Inflammatory macrophage treated with lipopolysaccharide for 1 hour (primary cell): ENCODE measurements around the gene ATP2B2.
"Not testable (repeated sequence)": the region's sequence is repeated elsewhere in the genome, so short reads cannot be mapped to it uniquely, and the experiment has no call there.

Experiments used
- DNase-seq, 2 donors: peaks; one replicate each; pipeline ENCODE4 v3.0.0-alpha.2; 2020 to 2022

ATP2B2 gene

DNA sequence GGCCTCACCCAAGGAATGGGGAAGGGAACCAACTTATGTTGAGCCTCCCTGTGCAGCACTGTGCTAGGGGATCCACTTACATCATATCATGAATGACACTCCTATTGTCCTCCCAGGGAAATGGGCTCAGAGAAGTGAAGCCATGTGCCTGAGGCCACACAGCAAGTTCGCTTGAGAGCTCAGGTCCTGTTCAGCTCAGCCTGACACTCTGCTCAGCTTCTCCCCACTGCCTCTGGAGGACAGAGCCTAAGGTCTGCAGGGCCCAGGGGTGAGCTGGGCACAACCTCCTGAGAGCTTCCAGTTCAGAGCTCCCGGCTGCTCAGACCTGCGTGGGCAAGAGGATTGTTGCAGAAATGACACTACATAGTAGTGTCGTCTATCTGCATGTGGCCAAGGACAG is 108.5 kb downstream of the ATP2B2 start:
- no peak for DNase-seq

GRCh38 chr3:10396083-10396482 is 109.3 kb downstream of the ATP2B2 start:
- DNase-seq = no peak

DNA sequence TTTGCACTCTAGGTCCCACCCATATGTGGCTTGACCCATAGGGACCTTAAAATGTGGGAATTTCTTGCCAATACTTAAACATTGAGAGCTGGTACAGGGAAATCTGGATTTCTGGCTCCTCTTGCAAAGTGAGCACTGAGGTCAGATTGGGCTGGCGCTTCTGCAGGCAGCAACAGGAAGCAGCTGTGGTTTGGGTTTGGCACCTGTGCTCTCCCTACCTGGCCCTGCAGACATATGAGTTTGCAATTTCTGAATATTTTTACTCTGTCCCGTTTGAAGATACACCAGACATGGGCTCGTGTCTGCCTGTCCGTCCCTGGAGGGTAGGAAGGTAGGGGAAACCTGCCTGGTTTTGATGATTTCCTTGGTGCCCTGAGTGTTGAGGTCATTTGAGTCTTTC is 109.7 kb downstream of the ATP2B2 start:
- DNase-seq = no peak

DNA sequence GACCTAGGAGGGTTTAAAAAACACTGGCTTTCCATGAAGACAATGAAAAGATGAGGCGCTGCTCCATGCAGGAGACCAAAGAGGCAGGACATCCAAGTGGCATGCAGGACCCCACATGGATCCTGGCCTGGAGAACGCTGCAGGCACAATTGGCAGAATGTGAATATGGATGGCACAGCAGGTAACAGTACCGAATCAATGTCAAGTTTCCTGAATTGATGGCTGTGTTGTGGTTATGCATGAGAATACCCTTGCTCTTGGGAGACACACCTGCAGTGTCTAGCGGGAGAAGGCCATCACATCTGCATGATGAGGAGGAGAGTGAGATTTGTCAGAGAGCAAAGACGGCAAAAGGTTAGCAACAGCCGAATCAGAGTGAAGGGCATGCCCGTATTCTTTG is 110.2 kb downstream of the ATP2B2 start:
- DNase-seq = no peak

- DNase-seq = no peak
Measured at GRCh38 chr3:10394491-10395025, 110.8 kb downstream of the ATP2B2 start.

DNA sequence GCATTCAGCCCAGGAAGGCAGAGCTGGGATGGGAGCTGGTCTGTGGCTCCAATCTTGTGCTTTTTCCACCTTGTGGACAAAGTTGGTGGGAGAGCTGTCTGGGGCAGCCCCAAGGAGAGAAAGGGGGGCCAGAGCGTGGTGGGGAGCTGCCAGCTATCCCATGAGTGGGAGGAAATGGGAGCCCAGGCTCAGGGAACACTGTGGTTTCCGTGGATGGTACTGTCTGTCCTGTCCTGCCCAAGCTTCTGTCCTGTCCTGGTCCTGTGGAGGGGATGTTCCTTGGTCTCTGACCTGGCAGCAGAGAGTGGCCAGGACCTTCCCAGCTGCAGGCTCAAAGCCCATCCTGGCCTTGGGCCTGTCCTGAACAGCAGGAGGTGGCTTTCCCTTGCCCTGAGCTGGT is 111.9 kb downstream of the ATP2B2 start:
- no peak for DNase-seq

DNA sequence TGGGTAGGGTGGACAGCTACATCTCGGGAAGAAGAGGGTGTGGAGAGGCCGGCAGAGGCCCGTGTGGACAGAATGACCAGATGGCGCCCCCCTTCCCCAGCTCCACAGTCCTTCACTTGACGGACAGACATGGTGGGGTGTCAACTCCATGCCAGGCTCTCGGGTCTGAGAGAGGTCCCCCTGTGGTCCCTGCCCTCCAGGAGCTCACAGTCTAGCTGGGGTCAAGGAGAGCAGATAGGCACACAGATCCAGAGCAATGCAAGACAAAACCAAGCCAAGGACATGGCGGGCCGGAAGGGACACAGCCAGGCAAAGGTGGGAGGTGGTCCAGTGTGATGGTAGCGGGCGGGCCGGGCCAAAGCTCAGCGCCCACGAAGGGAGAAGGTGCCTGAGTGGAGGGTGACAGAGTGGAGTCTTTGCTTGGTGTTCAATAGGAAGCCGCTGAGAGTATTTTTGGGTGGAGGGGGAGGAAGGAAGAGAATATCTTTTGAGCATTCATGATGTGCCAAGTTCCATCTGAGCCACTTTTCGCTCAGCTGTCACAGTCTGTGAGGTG is 112.4 kb downstream of the ATP2B2 start:
- no peak for DNase-seq

DNA sequence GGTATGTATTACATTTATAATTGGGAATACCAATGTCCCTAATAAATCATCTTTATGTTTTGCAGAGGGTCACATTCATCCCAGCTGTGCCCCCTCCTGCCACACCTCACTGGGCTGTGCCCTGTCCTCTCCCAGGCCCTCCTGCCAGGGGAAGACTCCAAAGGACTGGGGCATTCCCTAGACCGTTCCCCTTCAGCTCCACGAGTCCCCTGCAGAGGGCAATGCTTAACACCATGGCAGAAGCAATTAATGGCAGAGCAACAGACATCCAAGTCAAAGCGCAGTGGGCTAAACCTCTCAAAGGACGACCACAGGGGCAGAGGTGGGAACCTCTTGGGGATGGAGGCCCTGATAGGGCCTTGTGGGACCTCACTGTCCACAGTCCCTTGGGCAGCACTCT is 113.1 kb downstream of the ATP2B2 start:
- DNase-seq = no peak

DNA sequence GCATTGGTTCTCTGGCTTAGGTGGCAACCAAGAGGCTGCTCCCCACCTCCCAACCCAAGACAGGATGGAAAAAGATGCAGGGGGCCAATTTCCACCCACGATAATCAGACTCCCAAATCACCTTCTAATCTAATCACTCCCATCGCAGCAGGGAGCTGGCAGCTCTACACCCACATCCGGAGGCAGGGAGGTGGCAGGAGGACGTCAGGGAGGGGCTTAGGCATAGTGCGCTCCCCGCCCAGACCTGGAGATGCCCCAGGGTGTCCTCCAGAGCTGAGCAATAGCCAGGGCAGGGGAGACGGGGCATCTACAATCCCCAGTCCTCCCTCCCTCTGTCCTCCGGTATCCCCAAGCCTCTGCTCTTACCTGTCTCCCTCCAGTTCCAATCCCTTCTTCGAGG is 114.0 kb downstream of the ATP2B2 start:
- no peak for DNase-seq

DNA sequence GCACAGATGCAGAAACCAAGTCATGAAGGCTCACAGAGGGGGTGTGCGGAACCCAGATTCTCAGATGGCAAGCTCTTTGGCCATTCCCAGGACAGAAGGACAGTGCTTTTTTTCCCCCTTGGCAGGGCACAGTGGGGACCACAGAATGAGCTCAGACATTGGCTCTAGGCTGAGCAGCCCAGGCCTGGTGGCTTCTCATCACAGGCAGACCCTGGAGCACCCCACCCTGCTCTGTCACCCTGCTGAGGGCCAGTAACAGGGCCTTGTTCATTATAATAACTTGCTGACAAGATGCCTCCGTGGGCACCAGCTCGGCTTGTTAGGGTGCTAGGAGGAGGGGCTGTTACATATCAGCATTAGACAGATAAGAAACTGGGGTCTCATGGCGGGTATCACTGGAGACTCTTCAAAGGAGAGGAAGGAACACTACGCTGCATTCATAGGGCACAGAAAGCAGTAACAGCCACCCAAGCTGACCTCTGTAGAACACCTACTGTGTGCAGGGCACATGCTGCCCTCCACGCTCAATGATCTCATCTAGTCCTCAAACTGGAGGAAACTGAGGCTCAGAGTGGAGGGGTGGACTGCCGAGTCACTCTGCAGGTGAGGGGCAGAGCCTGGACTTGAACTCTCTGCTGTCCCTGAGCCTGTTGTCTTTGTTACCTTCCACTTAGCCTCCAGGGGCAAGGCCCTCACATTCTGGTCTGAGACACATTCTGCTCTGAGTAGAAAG is 114.6 kb downstream of the ATP2B2 start:
- no peak for DNase-seq

DNA sequence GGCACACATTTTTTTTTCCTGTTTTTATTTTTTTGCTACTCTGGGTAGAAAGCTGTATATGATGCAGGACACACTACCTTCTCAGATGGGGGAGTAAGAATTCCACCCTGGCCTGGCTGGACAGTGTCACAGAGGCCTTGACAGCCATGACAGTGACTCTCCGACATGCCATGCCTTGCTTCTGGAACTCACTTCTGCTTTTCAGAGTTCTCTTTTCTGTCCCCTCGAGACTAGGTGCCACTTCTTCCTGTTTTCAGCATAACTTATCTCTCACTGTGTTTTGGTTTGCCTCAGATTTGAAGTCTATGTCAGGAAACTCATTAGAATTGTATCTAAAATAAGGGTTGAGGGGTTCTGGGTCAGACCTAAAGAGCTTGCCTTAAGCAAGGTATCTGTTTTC is 115.4 kb downstream of the ATP2B2 start:
- DNase-seq = peak; percentile 66 to 69

DNA sequence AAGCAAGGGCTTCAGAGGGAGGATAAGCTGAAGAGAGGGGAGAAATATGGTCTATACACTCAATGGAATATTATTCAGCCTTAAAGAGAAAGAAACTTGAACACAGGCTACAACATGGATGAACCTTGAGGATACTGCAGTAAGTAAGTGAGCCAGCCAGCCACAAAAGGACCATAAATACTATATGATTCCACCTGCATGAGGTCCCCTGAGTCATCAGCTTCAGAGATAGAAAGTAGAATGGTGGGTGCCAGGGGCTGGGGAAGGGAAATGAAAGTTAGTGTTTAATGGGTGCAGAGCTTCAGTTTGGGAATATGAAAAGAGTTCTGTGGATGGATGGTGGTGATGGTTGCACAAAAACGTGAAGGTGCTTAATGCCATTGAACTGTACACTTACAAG is 116.0 kb downstream of the ATP2B2 start:
- DNase-seq = no peak

- no peak for DNase-seq
Measured at GRCh38 chr3:10387881-10388609, 117.3 kb downstream of the ATP2B2 start.

DNA sequence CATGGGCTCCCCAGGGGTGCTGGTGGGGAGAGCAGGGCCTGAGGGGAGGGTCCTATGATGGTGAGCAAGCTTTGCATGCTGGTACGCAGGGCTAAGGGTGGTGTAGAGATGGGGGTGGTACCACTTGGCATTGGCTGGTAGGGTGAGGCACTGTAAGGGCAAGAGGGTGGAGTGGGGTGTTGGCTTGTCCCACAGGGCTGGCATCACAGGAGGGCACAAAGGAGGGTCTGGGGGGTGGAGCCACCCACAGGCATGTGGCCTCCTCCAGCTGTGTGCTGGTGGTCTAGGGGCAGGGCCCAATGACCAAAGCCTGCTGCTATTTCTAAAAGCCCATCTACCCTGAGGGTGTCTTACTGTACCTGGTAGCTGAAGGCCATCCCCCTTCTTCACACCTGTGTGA is 119.3 kb downstream of the ATP2B2 start:
- no peak for DNase-seq

- DNase-seq = no peak
Measured at GRCh38 chr3:10384541-10385360, 120.6 kb downstream of the ATP2B2 start.

DNA sequence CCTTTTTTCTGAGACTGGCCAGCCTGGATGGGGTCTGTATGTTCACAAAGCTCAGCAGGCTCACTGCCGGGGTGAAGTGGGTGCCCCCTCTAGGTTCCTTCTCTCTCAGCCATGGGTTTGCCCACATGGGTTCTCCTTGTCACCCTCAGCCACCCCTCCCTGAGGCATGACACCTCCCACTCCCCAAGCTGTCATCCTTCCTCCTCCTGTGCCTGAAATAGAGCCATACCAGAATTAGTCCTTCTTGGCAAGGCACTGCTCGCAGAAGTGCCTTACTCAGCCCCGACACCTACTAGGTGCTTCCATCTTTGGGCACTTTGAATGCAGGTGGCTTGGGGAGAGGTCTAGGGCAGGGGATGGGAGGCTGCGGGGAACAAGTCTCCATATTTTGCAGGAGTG is 121.5 kb downstream of the ATP2B2 start:
- no peak for DNase-seq

GRCh38 chr3:10382892-10383849 is 122.2 kb downstream of the ATP2B2 start:
- no peak for DNase-seq

- not testable (repeated sequence) for DNase-seq
Measured at GRCh38 chr3:10382445-10382844, 122.9 kb downstream of the ATP2B2 start.

DNA sequence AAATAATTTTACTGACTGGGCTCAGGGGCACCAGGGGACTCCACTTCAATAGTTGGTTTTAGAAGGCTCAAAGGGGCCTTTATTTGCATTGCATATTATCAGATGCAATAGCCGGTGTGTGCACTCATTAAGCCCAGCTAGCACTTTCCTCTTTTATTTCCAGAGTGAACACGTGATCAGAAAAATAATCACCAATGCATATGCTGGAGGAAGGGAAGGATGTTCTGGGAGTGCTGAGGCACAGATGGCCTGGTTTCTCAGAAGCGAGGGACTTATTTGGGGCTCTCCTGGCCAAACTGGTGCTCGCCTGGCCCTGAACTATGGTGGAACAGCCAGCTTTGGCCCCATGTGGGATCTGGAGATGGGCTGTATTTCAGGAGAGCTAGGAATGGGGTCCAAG is 124.0 kb downstream of the ATP2B2 start:
- no peak for DNase-seq

GRCh38 chr3:10380906-10381305 is 124.5 kb downstream of the ATP2B2 start:
- DNase-seq = peak; percentile 3 to 18

GRCh38 chr3:10379961-10380360 is 125.4 kb downstream of the ATP2B2 start:
- no peak for DNase-seq

DNA sequence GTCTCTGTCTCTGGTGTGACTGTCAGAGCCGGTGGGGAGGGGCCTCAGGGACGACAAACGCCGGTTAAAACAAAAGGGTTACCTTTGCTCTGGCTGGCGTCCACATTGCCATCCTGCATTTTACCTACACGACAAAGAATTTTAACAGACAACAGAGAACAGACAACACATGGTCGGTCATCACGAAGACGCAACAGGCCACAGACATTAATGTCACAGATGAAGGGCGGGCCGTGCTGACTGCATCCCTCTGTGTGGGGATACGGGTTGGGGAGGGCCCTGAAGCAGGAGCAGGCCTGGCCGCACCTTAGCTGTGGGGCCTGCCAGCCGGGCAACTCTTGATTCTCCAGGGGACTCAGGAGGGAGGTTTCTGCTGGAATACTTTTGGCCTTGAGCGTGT is 126.2 kb downstream of the ATP2B2 start:
- DNase-seq = no peak
